Mesenteric fat pad (tissue), 1 donor: ENCODE data around the gene RAX2. TPM values are rescaled to one million over a fixed set of nuclear protein-coding genes. Genes with fewer than 3 reads are reported as not detected.

Source experiments
- DNase-seq: peaks from one replicate; pipeline ENCODE4 v3.0.0-alpha.2; 2020; ENCODE audit warnings: low spot score
- total RNA-seq: library from RNA; stranded (reverse); fragmentation: NEBNext Ultra II Directional; extraction: Animal tissue kit (Norgen Biotek cat#: 25700); gene quantifications from one replicate; pipeline ENCODE4 v1.2.1, GENCODE V29; 2021
- donor health status: DM: yes; HTN: yes; CAD: no.

Gene RAX2
- total RNA-seq, 1 donor from 2014 or later = not detected

GRCh38 chr19:3801412-3802096, 29.5 kb upstream of the RAX2 start:
- no peak for DNase-seq

DNA sequence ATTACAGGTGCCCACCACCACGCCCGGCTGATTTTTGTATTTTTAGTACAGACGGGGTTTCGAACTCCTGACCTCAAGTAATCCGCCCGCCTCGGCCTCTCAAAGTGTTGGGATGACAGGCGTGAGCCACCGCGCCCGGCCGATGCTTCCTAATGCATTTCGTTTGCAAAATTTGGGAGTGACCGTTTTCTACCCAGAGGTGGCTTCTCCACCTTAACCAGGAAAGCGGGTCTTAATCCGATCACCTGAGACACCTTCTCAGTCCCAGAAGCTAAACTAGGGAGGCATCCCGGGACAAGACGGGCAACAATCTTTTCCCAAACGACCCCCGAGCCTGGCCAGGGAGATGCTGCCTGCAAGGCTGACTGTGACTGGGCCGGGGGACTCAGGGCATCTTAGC, 29.0 kb upstream of the RAX2 start:
- DNase-seq = no peak

DNA sequence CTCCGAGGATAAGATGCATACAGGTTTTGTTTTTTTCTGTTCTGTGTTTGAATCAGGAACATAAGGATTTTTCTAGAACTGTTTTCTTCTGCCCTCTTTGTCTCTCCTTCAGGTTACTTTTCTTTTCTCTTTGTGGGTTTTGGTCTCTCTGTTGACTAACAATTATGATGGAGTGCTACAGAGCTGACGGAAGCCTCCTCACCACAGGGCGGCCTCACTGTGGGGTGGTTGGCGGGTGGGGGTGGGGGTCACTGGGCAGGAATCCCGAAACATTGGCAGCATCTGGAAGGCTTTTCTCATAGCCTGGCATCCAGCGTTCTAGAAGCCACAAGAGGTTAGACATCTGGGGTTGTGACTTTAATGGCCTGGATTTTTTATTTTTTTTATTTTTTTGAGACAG, 26.1 kb upstream of the RAX2 start:
- DNase-seq = no peak

- no peak for DNase-seq
Observed at GRCh38 chr19:3796358-3796757, 24.3 kb upstream of the RAX2 start.

DNA sequence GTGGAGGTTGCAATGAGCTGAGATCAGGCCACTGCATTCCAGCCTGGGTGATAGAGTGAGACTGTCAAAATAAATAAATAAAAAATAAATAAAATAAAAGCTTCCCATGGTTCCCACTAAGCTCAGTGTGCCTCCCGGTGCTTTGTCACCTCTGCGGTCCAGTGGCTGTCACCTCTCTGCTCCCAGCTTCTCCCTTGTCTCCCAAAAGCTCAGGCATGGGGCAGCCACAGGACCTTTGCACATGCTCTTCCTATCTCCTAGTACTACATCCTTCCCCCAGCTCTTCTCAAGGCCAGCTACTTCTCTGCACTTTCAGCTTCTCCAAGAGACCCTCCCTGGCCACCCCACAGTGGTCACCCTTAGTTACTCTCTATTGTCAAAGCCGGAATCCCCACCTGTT, 21.8 kb upstream of the RAX2 start:
- DNase-seq = no peak

- no peak for DNase-seq
Observed at GRCh38 chr19:3792114-3792513, 20.1 kb upstream of the RAX2 start.

GRCh38 chr19:3790941-3791340, 18.9 kb upstream of the RAX2 start:
- DNase-seq = no peak

- DNase-seq = no peak
Observed at GRCh38 chr19:3790209-3790734, 18.2 kb upstream of the RAX2 start.

DNA sequence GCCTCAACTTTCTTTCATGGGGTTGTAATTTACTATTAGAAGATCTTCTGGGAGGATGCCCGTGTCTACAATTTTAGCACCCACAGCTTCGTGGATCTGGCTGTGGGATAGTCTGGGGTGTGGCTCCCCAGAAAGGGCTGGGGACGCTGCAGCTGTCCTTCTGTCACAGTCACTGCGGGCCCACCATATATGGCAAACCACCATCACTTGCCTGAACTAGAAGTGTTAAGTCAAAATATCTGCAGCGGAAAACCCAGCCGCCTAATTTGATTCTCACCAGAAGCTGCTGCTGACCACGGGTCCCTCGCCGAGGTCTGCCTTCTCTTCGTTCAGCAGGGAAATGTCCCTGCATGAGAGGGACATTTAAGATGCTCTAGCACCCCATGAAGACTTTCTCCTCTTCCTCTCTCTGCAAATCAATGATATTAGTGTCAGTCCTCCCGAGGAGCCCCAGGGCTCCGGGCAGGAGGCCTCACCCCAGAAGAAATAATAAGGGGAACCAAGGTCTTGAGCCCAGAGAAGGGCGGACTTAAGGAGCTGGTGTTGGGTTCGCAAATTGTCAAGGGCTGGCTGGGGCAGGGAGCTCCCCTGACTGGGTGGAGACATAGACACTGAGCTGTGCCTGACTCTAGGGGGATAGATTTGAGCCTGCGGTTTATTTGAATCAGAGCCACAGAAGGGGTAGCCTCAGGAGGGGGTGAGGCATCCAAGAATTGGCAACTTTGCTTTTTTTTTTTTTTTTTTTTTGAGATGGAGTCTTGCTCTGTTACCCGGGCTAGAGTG, 17.2 kb upstream of the RAX2 start:
- no peak for DNase-seq

DNA sequence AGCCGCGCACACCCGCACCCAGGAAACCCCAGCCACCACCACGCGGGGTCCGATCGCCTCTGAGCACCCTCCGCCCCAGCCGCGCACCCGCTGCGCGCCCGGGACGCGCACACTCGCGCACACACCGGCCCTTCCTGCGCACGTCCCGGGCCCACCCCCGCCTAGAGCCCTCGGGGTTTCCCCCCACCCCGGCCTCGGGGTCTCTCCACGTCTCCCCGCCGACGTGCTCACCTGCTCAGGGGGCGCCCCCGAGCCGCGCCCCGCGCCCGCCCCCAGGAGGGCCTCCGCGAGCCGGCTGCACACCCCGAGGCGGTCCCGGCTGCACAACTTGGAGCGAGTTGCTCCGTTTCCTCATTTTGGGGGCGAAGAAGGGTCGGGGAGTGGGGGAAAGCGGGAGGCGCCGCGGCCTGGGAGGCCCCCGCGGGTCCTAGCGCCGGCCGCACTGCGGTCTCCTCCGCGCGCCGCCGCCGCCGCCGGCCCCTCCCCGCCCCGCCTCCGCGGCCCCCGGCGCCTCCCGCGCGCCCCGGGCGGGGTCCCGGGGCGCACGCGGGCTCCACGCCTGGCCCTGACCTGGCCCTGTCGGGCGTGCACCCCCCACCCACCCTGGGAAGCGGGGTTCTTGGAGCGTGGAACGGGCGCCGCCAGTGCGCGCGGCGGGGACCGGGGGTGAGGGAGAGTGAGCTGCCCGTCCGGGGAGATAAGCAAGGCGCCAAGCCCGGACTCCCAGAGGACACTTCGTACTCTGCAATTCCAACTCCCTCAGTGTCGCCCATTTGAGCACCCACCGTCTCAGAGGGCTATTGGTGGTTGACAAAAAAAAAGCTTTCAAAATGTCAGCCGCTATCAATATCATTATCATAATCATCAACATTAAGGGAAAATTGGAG, 14.2 kb upstream of the RAX2 start, which contains the start of gene MATK:
MATK (minus strand) TSS at position 444 of the 887 bp plus-strand sequence. CDS start 1,246 bp downstream, outside the sequence.
- no peak for DNase-seq

DNA sequence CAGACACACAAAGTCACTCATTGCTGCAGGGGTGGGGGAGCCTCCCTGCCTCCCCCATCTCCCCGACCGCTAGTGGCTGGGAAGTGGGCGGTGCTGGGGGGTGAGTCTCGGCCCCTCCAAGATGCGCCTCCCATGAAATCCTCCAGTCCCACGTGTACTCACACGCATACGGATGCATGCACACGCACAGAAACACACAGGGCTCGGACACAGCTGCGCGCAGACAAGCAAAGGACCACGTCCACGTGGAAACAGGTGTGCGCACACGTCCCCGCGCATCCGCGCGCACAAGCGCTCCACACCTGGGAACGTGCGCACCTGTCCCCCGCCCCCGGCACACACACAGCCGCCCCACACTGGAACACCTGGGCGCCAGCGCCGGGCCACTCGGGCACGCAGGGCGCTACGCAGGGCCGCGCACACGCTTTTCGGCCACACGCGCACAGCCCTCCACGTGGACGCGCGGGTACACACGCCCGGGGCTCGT, 13.5 kb upstream of the RAX2 start:
- no peak for DNase-seq

GRCh38 chr19:3784607-3785450, 12.8 kb upstream of the RAX2 start:
- DNase-seq = no peak

- DNase-seq = no peak
Observed at GRCh38 chr19:3783660-3784584, 11.9 kb upstream of the RAX2 start.

DNA sequence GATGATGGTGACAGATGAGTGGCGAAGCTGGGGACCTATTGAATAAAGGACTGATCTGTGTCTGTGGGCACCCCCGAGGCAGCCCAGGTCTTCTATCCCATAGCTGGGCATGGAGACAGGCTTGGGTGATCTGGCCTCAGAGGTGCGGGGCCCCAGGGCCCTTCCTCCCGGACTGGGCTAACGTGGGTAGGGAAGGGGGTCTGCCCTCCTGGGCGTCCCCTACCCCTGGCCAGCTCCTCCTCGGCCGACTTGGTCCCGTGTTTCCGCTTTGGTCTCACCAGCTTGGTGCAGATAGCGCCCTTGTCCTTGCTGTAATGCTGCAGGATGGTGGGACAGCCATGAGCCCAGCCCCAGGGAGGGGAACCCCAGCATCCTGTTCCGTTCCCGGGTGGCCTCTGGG, 10.9 kb upstream of the RAX2 start:
- DNase-seq = no peak

DNA sequence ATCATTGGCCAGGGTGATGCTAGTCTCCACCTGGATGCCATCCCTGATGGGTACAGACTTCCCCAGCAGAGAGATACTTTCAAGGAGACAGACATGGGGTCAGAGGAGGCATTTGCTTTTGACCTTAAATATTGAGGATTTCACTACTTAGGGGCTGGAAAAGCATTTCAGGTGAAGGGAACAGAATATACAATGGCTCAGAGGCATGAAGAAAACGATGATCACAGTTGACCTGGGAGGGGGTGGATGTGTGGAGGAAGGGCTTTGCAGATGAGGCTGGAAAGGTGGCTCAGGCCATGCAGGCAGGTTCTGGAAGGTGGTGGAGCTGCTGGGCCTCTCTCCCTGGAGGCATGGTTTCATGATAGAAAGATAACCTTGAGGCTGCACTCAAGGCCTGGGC, 10.3 kb upstream of the RAX2 start:
- DNase-seq = no peak

DNA sequence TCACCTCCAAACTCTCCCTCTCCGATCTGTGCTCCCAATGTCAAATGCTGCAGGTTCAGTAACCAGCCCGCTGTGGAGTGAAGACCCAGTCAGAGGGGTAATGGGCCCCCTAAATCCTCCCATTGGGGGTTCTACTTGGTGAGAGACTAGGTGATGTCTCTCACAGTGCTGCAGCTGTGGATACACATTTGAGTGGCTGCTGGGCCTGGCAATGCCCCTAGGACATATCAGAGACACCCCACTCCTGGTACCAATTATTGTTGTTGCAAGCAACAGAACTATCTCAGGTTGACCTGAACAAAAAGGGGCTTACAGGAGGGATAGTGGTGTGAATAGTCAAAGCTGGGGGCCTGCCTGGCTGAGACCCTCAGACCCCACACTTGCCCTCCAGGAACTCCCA, 9.6 kb upstream of the RAX2 start:
- no peak for DNase-seq

- no peak for DNase-seq
Observed at GRCh38 chr19:3780786-3781304, 8.8 kb upstream of the RAX2 start.

DNA sequence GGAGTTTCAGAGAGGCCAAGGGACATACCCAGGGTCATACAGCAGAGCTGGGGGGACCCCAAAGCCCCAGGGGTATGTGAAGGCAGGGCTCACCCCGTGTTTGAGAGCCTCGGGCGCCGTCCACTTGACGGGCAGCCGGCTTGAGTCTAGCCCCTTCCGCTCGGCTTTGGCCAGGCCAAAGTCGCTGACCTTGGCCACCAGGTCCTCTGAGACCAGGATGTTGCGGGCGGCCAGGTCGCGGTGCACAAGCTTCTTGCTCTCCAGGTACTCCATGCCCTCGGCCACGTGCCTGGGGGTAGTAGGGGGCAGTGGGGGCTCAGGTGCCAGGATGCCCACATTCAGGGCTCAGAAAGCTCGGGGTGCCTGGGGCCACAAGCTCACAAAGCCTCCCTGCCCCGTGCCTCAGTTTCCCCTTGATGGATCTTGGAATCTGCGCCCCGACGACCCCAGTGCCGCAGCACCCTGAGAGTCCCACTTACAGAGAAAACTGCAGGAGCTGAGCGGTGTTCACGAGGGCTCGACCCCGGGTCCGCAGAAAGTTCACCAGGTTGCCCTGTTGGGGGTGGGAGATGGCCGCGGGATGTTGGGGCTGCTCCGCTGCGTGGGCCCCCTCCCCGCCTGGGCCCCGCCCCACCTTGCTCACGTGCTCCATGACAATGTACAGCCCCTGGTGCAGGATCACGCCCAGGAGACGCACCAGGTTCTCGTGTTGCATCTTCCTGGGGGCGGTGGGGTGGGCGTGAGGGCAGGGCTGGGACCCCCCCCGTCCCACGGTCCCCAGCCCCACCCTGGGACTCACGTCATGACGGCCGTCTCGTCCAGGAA, 7.1 kb upstream of the RAX2 start:
- no peak for DNase-seq
